Activated CD4-positive, alpha-beta T cell treated with anti-CD3 and anti-CD28 coated beads for 1 hour (primary cell): ENCODE data around the gene STON2.

Source experiments
- DNase-seq: peaks from one replicate; pipeline ENCODE4 v3.0.0-alpha.2; 2020

STON2 gene

DNA sequence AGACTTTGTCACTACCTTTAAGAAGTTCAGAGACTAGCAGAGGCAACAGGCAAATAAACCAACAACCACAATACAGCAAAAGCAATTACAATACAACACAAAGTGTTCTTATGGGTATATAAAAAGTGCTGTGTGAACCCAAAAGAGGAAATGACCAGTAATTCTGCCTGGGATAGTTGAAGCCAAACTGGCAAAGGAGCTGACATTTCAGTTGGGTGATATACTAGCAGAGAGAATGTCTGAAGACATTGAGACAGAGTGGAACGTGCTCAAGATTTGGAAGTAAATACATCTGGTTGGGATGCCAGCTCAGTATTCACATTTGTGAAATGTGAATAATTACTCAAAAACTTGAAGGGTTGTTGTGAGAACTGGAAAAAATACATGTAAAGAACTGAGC, 98.8 kb downstream of the STON2 start:
- DNase-seq: no peak

DNA sequence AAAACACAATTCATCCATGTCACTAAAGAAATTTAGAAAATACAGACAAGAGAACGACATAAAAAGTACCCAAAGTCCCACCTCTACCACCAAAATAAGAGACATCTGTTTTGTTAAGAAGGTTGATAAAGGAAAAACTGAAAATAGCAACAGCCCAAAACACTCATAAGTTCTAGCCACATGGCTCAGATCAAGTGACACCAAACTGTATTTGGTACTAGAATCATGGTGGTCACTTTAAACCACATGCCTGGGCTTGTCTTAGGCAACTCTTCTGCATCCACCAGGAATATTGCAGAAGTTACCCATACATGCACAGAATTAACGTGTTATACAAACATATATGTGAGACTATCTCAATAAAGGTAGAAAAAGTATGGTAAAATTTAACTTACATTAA, 101.2 kb downstream of the STON2 start:
- no peak for DNase-seq

DNA sequence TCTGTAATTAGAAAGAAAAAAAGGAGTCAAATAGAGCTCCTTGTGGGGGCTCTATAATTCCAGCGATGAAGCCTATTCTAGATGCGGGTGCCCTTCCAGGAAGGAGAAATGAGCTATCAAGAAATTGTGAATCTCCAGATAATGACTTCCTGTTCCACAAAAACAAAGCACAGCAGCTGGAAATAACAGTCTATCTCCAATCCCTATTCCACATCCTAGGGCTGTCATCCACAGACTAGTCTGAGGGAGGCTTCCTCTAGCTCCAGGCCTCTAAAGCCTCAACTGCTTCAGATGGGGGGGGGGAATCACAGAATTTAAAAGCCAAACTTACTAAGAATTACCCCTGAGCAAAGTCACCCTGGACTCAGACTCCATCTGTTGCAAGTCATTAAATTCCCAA, 102.0 kb downstream of the STON2 start:
- no peak for DNase-seq

DNA sequence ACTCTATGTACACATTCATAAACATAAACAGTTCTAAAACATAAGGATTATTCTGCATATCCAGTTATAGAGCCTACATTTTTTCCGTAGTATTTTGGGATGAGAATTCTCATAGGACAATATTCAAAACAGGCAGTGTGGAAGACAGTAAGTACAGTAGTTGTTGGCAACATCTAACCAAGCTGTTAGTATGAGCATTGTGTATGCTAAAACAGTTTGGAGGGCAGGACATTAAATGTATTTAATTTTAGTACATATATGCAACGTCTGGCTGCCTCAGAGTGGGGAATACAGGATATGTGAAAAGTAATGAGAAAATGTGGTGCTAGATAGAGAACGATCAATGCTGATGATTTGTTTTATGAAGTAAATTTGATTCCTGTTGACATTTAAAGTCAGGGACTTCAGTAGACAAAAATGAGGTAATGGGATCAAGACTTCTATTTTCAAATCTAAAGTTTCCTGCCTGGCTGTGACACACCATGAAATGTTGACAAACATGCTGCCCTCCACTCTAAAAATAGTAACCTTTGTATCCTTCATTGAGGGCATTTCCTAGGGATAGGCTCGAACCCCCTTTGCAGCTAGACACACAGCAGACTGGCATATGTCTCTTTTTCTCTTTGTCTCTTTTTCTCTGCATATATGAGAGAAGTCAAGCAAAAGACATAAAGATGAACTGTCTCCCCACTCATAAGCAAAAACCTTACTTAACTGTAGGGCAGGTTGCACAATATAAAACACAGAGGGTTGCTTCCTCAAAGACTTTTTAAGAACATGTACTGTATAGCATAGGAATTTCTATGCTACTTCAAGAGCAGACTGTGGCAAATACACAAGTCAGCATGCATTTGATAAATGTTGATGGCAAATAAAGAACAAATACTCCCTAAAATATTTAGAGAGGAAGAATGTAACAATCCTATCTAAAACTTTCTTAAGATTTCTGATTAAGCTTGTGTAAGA, 103.9 kb downstream of the STON2 start:
- no peak for DNase-seq

DNA sequence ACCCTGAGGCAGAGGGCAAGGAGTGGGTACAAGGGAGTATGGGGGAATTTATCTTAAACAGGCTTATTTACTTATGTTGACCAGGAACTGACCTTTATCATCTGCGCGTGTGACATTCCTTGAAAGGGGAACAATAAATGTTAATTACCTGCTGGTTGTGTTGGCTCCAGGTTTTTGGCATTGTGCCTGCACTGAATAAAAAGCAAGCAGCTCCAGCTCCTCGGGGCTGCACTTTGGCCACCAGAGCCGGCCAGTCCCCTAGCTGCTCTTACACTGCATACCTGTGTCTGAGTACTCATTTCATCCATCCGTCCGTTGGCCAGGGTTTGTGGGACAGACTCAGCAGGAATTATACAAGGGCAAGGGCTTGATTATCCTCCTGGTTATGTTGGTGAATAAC, 110.6 kb downstream of the STON2 start:
- DNase-seq: no peak

DNA sequence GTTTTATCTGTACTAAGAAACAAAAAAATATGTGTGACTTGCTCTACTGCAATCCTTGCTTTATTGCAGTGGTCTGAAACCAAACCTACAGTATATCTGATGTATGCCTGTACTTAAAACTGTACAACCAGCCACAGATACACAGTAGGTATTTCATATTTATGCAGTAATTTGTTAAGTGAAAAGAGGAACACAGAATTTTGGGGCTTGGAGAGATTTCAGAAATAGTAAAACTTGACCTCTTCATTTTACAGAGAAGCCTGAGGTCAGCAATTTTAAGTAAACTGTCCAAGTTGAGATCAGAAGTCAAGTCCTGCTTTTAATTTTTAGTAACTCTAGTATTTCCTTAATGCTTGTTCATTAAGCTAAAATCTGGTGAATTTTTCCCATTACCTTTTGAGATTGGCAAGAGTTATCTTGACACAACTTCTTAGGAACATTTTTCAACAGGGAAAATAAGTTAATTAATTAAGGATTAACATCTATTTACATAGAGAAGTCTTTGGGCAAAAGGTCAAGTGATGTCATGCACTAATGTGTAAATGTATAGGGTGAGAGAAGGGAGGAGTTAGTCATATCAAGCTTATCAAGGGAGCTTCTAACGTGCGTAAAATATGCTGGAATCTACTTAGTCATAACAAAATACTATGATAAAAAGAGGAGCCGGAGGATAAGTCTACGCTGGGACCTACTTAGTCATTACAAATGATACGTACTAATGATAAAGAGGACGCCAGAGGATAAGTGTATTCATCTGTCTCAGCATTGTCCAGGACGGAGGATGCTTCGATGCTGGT, 113.4 kb downstream of the STON2 start:
- DNase-seq: no peak

DNA sequence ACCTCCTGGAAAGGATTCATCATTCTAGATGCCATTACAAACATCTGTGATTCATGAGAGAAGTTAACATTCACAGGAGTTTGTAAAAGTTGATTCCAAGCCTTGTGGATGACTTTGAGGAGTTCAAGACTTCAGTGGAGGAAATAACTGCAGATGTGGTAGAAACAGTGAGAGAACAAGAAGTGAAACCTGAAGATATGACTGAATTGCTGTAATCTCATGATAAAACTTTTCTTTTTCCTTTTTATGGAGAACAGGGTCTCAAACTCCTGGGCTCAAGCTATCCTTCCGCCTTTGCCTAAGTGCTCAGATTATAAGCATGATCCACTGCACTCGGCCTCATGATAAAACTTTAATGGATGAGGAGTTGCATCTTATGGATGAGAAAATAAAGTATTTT, 114.9 kb downstream of the STON2 start:
- no peak for DNase-seq

DNA sequence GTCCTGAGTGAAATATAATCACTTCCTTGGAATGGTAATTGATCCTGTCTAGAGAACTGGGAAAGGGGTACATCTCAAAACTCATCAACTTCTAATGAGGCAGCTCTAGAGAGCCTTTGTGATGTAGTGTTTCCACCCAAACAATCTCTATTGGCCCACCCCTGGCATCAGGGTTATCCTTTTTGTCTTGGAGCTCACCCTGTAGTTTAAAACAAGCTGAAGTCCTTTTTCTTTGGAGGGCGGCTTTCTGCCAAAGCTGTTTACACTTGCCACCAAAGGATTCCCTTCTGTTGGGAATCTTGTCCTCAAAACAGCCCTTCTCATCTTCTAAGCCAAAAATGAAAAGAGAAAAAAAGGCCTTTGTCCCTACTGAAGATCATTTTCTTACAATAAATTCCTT, 118.8 kb downstream of the STON2 start:
- DNase-seq: no peak

DNA sequence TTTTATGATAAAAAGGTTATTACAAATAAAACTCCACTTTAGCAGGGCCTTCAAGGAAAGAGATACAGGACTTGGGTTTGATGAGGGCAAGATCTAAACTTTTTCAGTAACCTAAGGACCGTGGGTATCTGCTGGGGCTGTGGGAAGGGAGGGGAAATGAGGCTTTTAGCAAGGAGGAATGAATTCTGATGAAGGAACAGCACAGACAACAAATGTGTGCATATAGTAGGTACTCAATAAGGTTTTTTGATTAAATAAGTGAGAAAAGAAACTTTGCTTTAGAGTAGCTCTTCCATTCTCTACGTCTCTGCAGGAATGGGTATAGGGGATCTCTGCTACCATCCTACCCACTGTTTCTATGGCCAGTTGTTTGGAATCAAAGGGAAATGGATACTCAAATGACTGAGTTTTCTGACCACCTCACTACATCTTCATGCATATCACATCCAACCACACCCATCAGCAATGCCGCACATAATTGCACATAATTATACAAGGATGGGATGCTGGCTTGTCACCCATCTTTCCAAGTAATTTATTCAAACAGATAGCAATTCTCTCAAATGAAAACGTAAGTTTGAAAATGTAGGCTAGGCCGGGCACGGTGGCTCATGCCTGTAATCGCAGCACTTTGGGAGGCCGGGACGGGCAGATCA, 119.9 kb downstream of the STON2 start:
- DNase-seq: no peak

DNA sequence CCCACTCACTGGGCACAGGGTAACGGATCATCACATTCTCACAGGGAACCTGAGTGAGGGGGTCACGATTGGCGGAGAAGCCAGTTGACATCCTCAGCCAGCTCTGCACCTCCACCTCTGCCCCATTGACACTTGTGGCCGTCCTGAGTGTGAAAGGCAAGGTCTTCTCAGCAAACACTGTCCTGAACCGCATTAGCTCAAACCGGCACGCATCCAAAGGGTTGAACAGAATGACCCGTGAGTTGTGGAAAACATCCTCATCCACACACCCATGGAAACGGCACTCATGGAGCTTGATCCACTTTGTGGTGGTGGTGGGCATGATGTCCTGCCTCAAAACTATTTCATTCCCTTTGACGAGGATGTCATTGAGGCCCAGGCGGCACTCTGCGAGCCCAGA, 123.0 kb downstream of the STON2 start:
- no peak for DNase-seq

DNA sequence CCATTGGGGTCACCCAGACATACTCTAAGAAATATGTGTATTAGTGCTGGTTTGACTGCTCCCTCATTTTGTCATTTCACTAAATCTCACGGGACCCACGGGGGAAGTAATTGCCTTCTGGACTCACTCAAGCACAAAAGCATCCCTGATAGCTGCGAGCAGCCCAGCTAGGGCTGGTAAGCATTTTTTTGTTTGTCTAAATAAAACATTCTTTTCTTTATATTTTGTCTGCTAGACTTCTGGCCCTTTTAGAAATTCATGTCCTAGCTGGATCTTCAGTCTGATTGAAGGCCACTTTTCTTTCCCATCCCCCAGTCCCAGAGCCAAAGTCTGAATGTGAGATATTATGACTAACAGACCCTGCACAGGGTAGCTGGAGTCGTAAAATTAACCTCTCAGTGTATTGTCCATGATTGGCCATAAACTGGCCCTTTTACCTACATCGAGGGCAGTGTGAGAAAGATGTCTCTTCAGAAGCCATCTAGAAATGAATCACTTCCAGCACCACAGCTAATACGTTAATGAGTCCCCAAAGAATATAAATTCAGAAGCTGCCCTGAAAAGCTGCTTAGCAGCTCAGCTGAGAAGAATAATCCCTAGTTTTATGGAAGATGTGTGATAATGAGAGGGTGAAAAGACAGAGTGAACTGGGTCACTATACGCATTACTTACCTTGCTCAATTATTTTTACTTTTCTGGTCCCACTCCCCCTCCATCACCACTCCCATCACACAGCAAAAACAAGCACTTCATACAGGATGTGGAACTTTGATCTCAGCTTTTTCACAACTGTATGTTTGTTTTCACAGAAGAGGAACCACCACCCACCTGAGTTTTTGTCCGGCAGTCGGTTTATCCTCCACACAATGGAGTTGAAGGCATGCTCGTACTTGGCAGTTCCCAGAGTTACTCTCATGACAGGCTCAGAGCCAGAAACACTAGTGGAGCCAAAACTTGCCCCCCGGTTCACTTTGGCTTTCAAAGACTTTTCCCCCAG, 123.8 kb downstream of the STON2 start:
- no peak for DNase-seq

DNA sequence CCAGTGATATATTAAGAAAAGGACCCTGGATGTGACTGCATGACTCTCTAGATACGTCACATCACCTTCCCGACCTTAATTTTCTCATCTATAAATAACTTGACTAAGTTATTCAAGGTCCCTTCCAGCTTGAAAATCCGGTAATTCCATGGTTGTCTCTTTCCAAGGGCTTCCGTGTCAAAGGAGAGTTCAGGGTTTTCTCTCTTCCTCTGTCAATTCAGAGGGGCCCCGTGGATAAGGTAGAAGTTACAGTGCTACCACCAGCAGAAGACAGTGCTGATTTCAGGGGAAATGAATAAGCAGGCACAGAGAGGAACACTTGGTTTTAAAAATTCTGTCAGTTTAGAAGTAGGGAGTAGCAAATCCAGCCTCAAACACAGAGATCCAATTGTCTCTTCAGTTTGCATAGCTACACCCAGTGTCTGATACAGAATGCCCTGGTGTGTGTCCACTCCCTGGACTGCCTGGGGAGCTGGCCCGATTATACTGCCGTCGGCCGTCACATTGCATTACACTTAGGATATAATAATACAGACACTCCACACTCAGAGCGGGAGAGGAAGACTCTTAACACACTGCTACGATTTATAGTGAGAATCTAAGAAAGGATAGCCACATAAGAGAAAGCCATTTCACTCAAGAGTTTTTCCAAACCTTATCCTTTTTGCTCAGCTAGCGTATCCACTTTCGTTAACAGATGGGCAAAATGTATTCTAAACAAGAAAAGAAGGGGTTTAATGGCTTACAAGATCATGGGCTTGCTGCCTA, 124.6 kb downstream of the STON2 start:
- DNase-seq: no peak

DNA sequence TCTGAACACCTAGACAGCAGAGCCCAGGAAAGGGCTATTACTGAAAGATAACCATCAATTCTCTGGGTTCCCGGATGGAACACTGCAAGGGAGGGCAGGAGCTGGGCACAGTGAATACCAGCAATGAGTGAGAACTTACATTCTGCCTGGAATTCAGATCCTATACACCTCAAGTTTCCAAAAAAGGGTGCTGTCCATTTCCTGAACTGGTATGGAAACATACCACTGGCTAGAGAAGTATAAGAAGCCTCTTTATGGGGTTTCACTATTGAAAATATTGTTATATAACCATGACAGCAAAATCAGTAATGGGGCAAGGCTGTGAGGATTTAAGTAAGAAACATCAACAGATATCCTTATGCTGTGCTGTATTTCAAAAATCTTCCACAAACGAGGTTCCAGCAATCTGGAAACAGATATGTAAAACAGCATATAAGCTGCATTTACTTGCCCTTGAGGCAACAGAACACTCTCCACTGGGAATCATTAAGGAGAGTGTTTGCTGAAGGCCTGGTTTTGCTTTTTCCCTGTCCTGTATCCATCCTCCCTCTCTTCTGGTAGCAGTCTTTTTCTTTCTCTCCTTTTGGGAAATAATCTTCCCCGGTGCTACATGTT, 126.1 kb downstream of the STON2 start:
- no peak for DNase-seq

DNA sequence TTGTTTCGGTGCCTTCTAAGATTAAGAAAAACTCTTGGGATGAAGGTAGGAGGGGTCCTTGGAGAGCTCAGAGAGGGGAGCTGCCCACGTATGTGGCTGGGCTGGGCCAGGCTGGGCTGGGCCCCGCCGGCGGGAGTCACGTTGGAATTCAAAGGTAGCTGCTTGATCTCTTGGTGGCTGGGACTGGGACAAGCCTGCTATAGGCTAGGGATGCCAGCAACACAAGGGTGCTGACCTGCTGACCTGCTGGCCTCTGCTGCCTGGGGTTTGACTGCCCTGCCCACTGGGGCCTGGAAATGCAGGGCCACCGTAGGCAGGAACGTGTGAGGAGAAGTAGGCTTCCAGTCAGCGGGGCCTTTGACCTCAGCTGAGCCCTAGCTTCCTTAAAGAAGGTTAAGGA, 126.6 kb downstream of the STON2 start:
- no peak for DNase-seq

DNA sequence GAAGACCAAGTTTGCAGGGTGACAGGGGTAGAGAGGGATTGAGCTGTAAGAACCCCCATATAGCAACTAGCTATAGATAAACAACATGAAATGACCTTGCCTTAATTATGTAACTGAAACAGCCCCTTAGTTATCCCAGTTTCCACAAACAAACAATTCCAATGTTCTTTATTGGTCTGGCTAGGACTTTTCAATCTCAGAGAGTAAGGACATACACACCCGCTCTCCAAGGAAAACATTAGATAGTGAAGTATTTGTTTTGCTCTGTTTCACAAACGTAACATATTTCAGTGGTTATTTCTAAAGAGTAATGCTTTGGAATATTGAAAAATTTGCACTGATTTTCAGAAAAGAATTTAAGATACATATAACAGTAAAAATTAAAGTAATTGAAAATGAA, 127.8 kb downstream of the STON2 start:
- DNase-seq: no peak

DNA sequence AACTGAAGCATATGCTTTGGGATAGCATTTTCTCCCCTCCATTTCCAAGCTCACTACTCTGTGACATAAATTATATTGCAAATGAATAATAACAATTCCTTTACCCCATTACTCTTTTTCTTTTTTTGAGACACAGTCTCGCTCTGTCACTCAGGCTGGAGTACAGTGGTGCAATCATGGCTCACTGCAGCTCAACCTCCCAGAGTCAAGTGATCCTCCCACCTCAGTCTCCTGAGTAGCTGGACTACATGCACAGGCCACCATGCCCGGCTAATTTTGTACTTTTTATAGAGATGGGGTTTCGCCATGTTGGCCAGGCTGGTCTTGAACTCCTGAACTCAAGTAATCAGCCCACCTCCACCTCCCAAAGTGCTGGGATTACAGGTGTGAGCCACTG, 130.1 kb downstream of the STON2 start:
- no peak for DNase-seq

DNA sequence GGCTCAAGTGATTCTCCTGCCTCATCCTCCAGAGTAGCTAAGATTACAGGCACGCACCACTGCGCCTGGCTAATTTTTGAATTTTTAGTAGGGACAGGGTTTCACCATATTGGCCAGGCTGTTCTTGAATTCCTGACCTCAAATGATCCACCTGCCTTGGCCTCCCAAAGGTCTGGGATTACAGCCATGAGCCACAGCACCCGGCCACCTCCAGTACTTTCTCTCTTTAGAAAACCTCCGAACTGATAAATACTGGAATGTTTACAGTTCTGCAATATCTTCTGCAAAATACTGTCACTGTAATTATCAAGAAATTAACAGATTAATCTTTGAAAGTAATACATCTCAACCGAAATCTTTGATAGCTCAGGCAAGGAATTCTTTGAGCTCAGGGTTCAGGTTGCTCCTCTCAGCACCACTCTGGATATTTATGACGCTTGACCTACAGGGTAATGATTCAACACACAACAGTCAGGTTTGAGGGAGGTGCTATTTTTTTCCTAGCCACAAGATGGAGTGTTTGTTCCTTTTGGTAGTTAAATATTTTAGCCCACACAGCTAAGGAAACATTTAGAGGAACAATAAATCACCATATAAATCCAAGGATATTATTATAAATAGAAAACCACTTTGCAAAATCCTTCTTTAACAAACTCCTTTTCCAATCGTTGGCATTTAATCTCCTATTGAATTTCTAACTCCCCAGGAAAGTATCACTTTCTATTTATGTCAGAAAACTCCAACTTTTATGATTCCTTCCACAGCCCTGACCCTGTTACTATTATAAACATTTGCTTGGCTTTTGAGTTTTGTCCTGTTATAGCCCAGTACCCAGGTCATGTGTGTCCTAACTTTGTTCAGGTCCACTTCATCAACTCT, 130.8 kb downstream of the STON2 start:
- DNase-seq: no peak

DNA sequence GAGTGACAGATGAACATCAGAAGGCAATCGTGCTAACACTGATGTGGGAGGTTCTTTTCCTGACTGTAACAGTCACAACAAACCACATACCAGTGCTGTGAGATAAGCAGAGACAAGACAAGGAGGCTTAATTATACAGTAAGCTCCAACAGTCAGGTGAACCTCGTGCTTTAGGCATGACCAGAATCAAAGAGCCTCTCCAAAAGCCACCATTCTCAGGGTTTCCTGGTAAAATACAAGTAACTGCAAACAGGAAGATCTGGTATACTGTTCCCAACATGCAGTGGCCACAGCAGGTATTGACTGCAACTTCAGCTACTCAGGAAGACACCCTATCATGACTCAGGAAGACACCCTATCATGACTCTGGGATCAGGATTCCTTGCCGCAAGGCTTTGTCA, 132.1 kb downstream of the STON2 start:
- no peak for DNase-seq

DNA sequence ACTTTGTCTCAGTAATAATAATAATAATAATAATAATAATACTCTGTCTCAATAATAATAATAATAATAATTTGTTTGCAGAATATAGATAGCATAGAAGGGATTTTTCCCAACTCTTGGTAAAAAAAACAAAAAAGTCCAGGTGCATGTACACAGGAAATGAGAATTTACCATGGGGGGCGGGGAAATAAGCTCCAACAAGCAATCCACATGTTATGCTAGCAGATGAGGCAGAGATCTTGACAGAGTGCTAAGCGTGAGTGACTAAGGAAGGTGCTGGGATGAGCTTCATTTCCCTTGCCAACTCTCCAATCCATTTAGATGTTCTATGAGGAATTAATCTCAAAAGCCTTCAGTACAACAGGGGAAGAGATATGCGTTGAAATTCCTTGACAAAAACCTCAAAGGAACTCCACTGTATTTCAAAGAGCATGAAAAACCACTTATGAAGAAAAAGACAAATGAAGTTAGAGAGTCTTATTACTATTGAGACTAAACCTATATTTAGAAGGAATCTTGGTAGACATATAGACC, 134.4 kb downstream of the STON2 start:
- no peak for DNase-seq

DNA sequence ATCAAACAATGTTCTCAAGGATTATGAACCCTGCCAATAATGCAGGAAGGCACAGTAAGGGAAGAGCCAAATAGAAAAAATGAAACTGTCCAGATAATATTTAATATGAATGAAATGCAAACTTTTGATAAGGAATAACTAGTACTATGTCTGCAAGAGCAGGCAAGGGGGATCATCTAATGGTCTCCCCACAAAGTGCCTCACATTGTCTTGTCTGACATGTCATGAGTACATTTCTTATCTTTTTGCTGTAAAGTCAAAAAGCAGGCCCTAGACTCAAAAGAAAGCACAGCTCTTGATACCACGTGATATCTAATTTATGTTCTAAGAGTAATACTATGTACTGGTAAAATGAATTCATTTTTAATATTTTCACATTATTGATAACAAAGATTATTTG, 135.5 kb downstream of the STON2 start:
- no peak for DNase-seq
